MCF 10A (cell line): ENCODE results near the gene TMEM209. TPM values are rescaled to one million over a fixed set of nuclear protein-coding genes. Genes with fewer than 3 reads are reported as not detected.

Source experiments
- BruUV-seq: library from RNA; stranded (reverse); fragments of 400-500 nt; replicated peaks from 2 replicates; lab custom pipeline; 2021; lab: Mats Ljungman, UMichigan
- CTCF ChIA-PET: fragments of 300-600 bp; sonication (Branson Sonifier 250); formaldehyde crosslinking; extraction: SDS; loops from one replicate; lab custom pipeline; 2021; ENCODE audit warnings: antibody characterized with exemption, inconsistent platforms; lab: Yijun Ruan, JAX
- POLR2A ChIA-PET: fragments of 300-600, 350-650 bp; sonication (Branson Sonifier 250); formaldehyde crosslinking; extraction: SDS; loops from one replicate; lab custom pipeline; 2020; ENCODE audit warnings: antibody characterized with exemption, inconsistent platforms; lab: Yijun Ruan, JAX
- DNase-seq: peaks from one replicate; pipeline ENCODE4 v3.0.0-alpha.2; 2018; ENCODE audit not compliant: unreplicated experiment
- H3K27ac Mint-ChIP-seq: one replicate; pipeline ENCODE4 v1.8.0; 2022; ENCODE audit warnings: mild to moderate bottlenecking, low read depth, mixed read lengths; ENCODE audit not compliant: unreplicated experiment
- H3K27me3 Mint-ChIP-seq: one replicate; pipeline ENCODE4 v1.8.0; 2022; ENCODE audit warnings: mixed read lengths; ENCODE audit not compliant: insufficient read depth, unreplicated experiment
- H3K36me3 Mint-ChIP-seq: one replicate; pipeline ENCODE4 v1.8.0; 2022; ENCODE audit warnings: mild to moderate bottlenecking, moderate library complexity, mixed read lengths; ENCODE audit not compliant: insufficient read depth, unreplicated experiment
- H3K4me1 Mint-ChIP-seq: one replicate; pipeline ENCODE4 v1.8.0; 2022; ENCODE audit warnings: mixed read lengths; ENCODE audit not compliant: insufficient read depth, unreplicated experiment
- H3K4me3 Mint-ChIP-seq: one replicate; pipeline ENCODE4 v1.8.0; 2022; ENCODE audit warnings: mild to moderate bottlenecking, moderate library complexity, mixed read lengths; ENCODE audit not compliant: unreplicated experiment
- H3K9me3 Mint-ChIP-seq: one replicate; pipeline ENCODE4 v1.8.0; 2022; ENCODE audit warnings: mixed read lengths; ENCODE audit not compliant: unreplicated experiment
- intact Hi-C: fragments of 100-400 bp; cut with micrococcal nuclease; formaldehyde crosslinking; loops from 2 replicates; pipeline ENCODE4 v1.14.1; 2022
- total RNA-seq: library from RNA; stranded (reverse); gene quantifications from 2 replicates; pipeline ENCODE4 v1.2.3, GENCODE V29; 2022
- TF ChIP-seq, protein P1 (sequence below): fragments of 200-600 bp; IDR thresholded peaks from one replicate; pipeline ENCODE4 v1.8.0; 2022; ENCODE audit warnings: antibody characterized with exemption, mild to moderate bottlenecking; ENCODE audit not compliant: unreplicated experiment

Gene TMEM209
- total RNA-seq, 1 experiment from 2014 or later, result 38.3 TPM

DNA sequence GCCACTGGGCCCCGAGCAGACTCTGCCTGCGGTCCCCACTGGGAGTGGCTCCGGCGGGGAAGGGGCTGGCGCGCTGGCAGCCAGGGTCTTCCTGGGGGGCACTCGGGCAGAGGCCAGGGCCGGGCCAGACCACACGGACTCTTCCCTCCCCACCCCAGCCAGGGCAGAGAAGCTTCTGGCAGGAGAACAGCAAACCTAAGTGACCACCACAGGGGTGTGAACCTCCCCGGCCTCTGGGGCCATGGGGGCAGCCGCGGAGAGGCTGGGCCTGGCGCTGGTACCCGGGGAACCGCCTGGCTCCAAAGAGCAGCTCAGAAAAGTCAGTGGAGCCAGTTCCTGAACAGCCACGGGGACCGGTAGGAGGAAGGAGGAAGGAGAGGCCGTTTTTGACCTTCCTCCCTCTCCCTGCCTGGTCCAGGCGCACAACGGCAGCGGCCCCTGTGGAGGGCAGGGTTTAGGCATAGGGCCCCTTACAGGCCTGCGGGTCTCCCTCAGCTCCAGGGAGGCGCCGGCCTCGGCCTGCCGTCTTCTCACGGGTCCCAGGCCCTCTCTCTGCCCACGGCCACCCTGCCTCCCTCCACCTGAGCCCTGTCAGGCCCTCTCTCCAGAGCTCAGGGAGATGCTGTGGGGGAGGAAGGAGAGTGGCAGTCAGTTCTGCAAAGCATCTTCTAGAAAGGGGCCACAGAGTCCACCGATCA, 51.8 kb downstream of the TMEM209 start:
- no TSS peak for BruUV-seq
- ChIA-PET CTCF (interaction anchor here (0.5 to 0.6 kb wide), 4 partner anchors 12 to 661 kb away, joined by 3 to 4 read pairs (median 3); no protein-coding TSS in a partner anchor), POLR2A (no interaction called here)
- TF ChIP-seq, protein P1, sequence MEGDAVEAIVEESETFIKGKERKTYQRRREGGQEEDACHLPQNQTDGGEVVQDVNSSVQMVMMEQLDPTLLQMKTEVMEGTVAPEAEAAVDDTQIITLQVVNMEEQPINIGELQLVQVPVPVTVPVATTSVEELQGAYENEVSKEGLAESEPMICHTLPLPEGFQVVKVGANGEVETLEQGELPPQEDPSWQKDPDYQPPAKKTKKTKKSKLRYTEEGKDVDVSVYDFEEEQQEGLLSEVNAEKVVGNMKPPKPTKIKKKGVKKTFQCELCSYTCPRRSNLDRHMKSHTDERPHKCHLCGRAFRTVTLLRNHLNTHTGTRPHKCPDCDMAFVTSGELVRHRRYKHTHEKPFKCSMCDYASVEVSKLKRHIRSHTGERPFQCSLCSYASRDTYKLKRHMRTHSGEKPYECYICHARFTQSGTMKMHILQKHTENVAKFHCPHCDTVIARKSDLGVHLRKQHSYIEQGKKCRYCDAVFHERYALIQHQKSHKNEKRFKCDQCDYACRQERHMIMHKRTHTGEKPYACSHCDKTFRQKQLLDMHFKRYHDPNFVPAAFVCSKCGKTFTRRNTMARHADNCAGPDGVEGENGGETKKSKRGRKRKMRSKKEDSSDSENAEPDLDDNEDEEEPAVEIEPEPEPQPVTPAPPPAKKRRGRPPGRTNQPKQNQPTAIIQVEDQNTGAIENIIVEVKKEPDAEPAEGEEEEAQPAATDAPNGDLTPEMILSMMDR, result no peak
- no peak for DNase-seq
- H3K4me1 Mint-ChIP-seq, result no peaks in the 10 kb centered on the region
- no peaks in the 10 kb centered on the region for H3K27me3 Mint-ChIP-seq
- intact Hi-C loops, result no loop called here
- H3K9me3 Mint-ChIP-seq, result no peaks in the 10 kb centered on the region
- no peak overlapping the region for H3K27ac Mint-ChIP-seq
- H3K4me3 Mint-ChIP-seq, result no peak overlapping the region
- peaks cover 5% of the 10 kb centered on the region for H3K36me3 Mint-ChIP-seq

DNA sequence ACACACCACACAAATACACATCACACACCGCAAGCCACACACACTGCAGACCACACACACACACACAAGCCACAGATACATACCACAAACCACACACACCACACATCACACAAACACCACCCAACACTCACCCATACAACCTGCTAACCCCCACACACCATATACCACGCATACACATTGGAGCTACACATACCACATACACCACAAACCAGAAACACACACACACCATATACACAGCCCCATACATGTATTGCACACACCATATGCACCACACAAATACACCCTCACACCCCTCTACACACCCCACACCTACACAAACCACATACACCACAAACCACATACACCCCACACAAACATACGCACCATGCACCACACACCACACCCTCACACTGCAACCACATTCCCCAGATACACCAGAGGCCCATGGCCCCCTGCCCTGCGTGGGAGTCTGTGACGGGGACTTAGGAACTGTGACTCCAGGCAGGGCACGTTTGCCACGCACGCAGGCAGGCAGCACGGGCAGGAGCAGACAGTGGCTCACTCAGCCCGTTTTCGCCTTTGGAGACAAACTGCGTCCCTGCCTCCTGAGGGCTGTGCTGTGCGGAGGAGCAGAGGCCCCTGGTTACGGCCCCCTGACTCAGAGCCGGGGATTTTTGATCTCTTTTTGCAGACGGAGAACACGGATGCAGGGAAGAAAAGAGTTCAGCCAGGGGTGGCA, 52.6 kb downstream of the TMEM209 start:
- Mint-ChIP-seq H3K36me3 (no peaks in the 10 kb centered on the region), H3K4me3 (no peak overlapping the region), H3K27ac (no peak overlapping the region), H3K27me3 (no peaks in the 10 kb centered on the region), H3K9me3 (no peaks in the 10 kb centered on the region), H3K4me1 (no peaks in the 10 kb centered on the region)
- no peak for DNase-seq
- TF ChIP-seq, protein P1, result no peak
- ChIA-PET CTCF (interaction anchor here (0.5 kb wide), 2 partner anchors 83 to 662 kb away, joined by 3 read pairs; no protein-coding TSS in a partner anchor), POLR2A (no interaction called here)
- BruUV-seq, result no TSS peak
- intact Hi-C loops, result no loop called here

DNA sequence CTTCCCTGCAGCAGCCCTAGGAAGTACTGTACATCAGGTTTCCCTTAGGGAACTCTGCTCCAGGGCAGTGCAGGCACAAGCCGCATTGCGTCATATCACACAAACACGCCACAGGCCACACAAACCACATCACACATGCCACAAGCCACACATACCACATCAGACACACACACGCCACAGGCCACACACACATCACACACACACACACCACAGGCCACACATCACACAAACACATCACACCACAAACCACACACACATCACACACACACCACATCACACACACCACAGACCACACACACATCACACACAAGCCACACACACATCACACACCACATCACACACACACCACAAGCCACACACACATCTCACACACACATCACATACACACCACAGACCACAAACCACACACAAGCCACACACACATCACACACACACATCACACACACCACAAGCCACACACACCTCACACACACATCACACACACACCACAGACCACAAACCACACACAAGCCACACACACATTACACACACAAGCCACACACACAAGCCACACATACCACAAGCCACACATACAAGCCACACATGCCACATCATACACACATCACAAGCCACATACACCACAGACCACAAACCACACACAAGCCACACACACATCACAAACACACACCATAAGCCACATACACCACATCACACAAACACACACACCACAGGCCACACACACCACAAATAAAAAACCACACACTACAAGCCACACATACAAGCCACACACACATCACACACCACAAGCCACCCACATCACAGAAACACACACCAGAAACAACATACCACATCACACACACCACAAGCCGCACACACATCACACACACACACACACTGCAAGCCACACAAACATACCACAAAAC, 53.4 kb downstream of the TMEM209 start:
- no peaks in the 10 kb centered on the region for H3K36me3 Mint-ChIP-seq
- BruUV-seq, result no TSS peak
- H3K4me1 Mint-ChIP-seq, result no peaks in the 10 kb centered on the region
- no peak overlapping the region for H3K27ac Mint-ChIP-seq
- CTCF ChIA-PET, result no interaction called here
- H3K4me3 Mint-ChIP-seq, result no peak overlapping the region
- no peaks in the 10 kb centered on the region for H3K27me3 Mint-ChIP-seq
- TF ChIP-seq, protein P1, result no peak
- peak; percentile 11 for DNase-seq
- POLR2A ChIA-PET, result no interaction called here
- intact Hi-C loops, result no loop called here
- no peaks in the 10 kb centered on the region for H3K9me3 Mint-ChIP-seq
